HEK293 (cell line): ENCODE data around the gene MAPK14.

ENCODE experiments used
- CTCF ChIA-PET: fragments of 350-600 bp; formaldehyde crosslinking; extraction: SDS; loops from one replicate; lab custom pipeline; 2021; ENCODE audit warnings: antibody characterized with exemption; lab: Yijun Ruan, JAX
- POLR2A ChIA-PET: fragments of 300-600 bp; formaldehyde crosslinking; extraction: SDS; loops from one replicate; lab custom pipeline; 2020; ENCODE audit warnings: antibody characterized with exemption, inconsistent platforms; lab: Yijun Ruan, JAX
- H3K27ac ChIP-seq: fragments of 200-500 bp; sonication (Bioruptor generic); 2 replicates; pipeline ENCODE4 v1.5.1; 2014; ENCODE audit warnings: low read depth, low read length, control low read depth, inconsistent platforms; ENCODE audit errors: extremely low read depth
- H3K36me3 ChIP-seq, 2 experiments: fragments of 200-500 bp in 1 of 2; sonication (Bioruptor generic) in 1 of 2; 1 replicate in 1 of 2; 2 replicates in 1 of 2; pipeline ENCODE4 v1.5.1; 2014 to 2017; ENCODE audit warnings: inconsistent platforms in 2 of 2, low read length in 2 of 2; ENCODE audit not compliant: control insufficient read depth in 2 of 2, insufficient read depth in 1 of 2
- H3K4me1 ChIP-seq: fragments of 200-500 bp; sonication (Bioruptor generic); 2 replicates; pipeline ENCODE4 v1.5.1; 2014; ENCODE audit warnings: mild to moderate bottlenecking, low read length, inconsistent platforms; ENCODE audit not compliant: control insufficient read depth, insufficient read depth
- H3K4me3 ChIP-seq: 2 replicates; pipeline ENCODE4 v1.5.1; 2011; ENCODE audit warnings: low read depth, mild to moderate bottlenecking, control low read depth, low read length, moderate library complexity
- H3K9me3 ChIP-seq: fragments of 200-500 bp; sonication (Bioruptor generic); 2 replicates; pipeline ENCODE4 v1.5.1; 2014; ENCODE audit warnings: low read depth, low read length, inconsistent platforms; ENCODE audit not compliant: control insufficient read depth, insufficient read depth
- BCL11A ChIP-seq: fragments of 450-650 bp; formaldehyde crosslinking; IDR thresholded peaks from 2 replicates; pipeline ENCODE4 v1.5.1; 2016; ENCODE audit warnings: low read depth, missing biosample characterization, missing genetic modification characterization
- GLIS1 ChIP-seq: fragments of 450-650 bp; formaldehyde crosslinking; IDR thresholded peaks from 2 replicates; pipeline ENCODE4 v1.5.1; 2016; ENCODE audit warnings: missing biosample characterization, missing genetic modification characterization
- HOXA7 ChIP-seq: sonication (generic); formaldehyde crosslinking; IDR thresholded peaks from 2 replicates; pipeline ENCODE4 v1.8.1; 2022; ENCODE audit warnings: missing genetic modification reagents, borderline replicate concordance
- MYNN ChIP-seq: fragments of 450-650 bp; formaldehyde crosslinking; IDR thresholded peaks from 2 replicates; pipeline ENCODE4 v1.5.1; 2016; ENCODE audit warnings: missing biosample characterization, missing genetic modification characterization, borderline replicate concordance
- SCRT2 ChIP-seq: fragments of 450-650 bp; formaldehyde crosslinking; IDR thresholded peaks from 2 replicates; pipeline ENCODE4 v1.5.1; 2016; ENCODE audit warnings: missing biosample characterization, missing genetic modification characterization
- TCF7L2 ChIP-seq: IDR thresholded peaks from 2 replicates; pipeline ENCODE4 v1.6.1; 2011; ENCODE audit warnings: low read depth, mild to moderate bottlenecking, inconsistent platforms, low read length, moderate library complexity, borderline replicate concordance
- ZBTB17 ChIP-seq: fragments of 450-650 bp; formaldehyde crosslinking; IDR thresholded peaks from 2 replicates; pipeline ENCODE4 v1.5.1; 2016; ENCODE audit warnings: missing biosample characterization, missing genetic modification characterization
- ZBTB20 ChIP-seq: fragments of 450-650 bp; formaldehyde crosslinking; IDR thresholded peaks from 2 replicates; pipeline ENCODE4 v1.5.1; 2016; ENCODE audit warnings: missing biosample characterization, missing genetic modification characterization
- ZBTB48 ChIP-seq: fragments of 450-650 bp; formaldehyde crosslinking; IDR thresholded peaks from 2 replicates; pipeline ENCODE4 v1.5.1; 2016; ENCODE audit warnings: missing biosample characterization, missing genetic modification characterization
- ZEB2 ChIP-seq: fragments of 450-650 bp; formaldehyde crosslinking; IDR thresholded peaks from 2 replicates; pipeline ENCODE4 v1.5.1; 2016; ENCODE audit warnings: missing biosample characterization, missing genetic modification characterization
- ZFP37 ChIP-seq: fragments of 450-650 bp; formaldehyde crosslinking; IDR thresholded peaks from 2 replicates; pipeline ENCODE4 v1.5.1; 2016; ENCODE audit warnings: missing biosample characterization, missing genetic modification characterization
- ZNF121 ChIP-seq: fragments of 450-650 bp; formaldehyde crosslinking; IDR thresholded peaks from 2 replicates; pipeline ENCODE4 v1.5.1; 2016; ENCODE audit warnings: missing biosample characterization, missing genetic modification characterization
- ZNF132 ChIP-seq: fragments of 450-650 bp; formaldehyde crosslinking; IDR thresholded peaks from 2 replicates; pipeline ENCODE4 v1.5.1; 2017; ENCODE audit warnings: missing biosample characterization, missing genetic modification characterization, borderline replicate concordance
- ZNF133 ChIP-seq: fragments of 450-650 bp; formaldehyde crosslinking; IDR thresholded peaks from 2 replicates; pipeline ENCODE4 v1.5.1; 2016; ENCODE audit warnings: missing biosample characterization, missing genetic modification characterization
- ZNF140 ChIP-seq: fragments of 450-650 bp; formaldehyde crosslinking; IDR thresholded peaks from 2 replicates; pipeline ENCODE4 v1.5.1; 2016; ENCODE audit warnings: missing biosample characterization, missing genetic modification characterization
- ZNF157 ChIP-seq: fragments of 450-650 bp; formaldehyde crosslinking; IDR thresholded peaks from 2 replicates; pipeline ENCODE4 v1.5.1; 2016; ENCODE audit warnings: missing biosample characterization, missing genetic modification characterization
- ZNF221 ChIP-seq: fragments of 450-650 bp; formaldehyde crosslinking; IDR thresholded peaks from 2 replicates; pipeline ENCODE4 v1.5.1; 2017; ENCODE audit warnings: missing biosample characterization, missing genetic modification characterization, borderline replicate concordance
- ZNF223 ChIP-seq: fragments of 450-650 bp; formaldehyde crosslinking; IDR thresholded peaks from 2 replicates; pipeline ENCODE4 v1.5.1; 2016; ENCODE audit warnings: missing biosample characterization, missing genetic modification characterization
- ZNF266 ChIP-seq: fragments of 450-650 bp; formaldehyde crosslinking; IDR thresholded peaks from 2 replicates; pipeline ENCODE4 v1.5.1; 2016; ENCODE audit warnings: missing biosample characterization, missing genetic modification characterization, low read depth
- ZNF544 ChIP-seq: fragments of 450-650 bp; formaldehyde crosslinking; IDR thresholded peaks from 2 replicates; pipeline ENCODE4 v1.5.0; 2017; ENCODE audit warnings: missing biosample characterization, missing genetic modification characterization
- ZNF558 ChIP-seq: fragments of 450-650 bp; formaldehyde crosslinking; IDR thresholded peaks from 2 replicates; pipeline ENCODE4 v1.5.1; 2016; ENCODE audit warnings: missing biosample characterization, missing genetic modification characterization
- ZNF600 ChIP-seq: fragments of 450-650 bp; formaldehyde crosslinking; IDR thresholded peaks from 2 replicates; pipeline ENCODE4 v1.5.1; 2016; ENCODE audit warnings: missing biosample characterization, missing genetic modification characterization
- ZNF610 ChIP-seq: fragments of 450-650 bp; formaldehyde crosslinking; IDR thresholded peaks from 2 replicates; pipeline ENCODE4 v1.5.1; 2016; ENCODE audit warnings: missing biosample characterization, missing genetic modification characterization, borderline replicate concordance
- ZNF664 ChIP-seq: fragments of 450-650 bp; formaldehyde crosslinking; IDR thresholded peaks from 2 replicates; pipeline ENCODE4 v1.5.1; 2016; ENCODE audit warnings: missing biosample characterization, missing genetic modification characterization
- ZNF677 ChIP-seq: fragments of 450-650 bp; IDR thresholded peaks from 2 replicates; pipeline ENCODE4 v1.5.0; 2018; ENCODE audit warnings: missing biosample characterization, mild to moderate bottlenecking, missing genetic modification characterization, moderate library complexity
- ZNF830 ChIP-seq: fragments of 450-650 bp; IDR thresholded peaks from 2 replicates; pipeline ENCODE4 v1.5.0; 2018; ENCODE audit warnings: missing biosample characterization, missing genetic modification characterization, low read depth, mild to moderate bottlenecking, moderate library complexity
- TF ChIP-seq, protein P1 (sequence below): fragments of 450-650 bp; formaldehyde crosslinking; IDR thresholded peaks from 2 replicates; pipeline ENCODE4 v1.5.1; 2016; ENCODE audit warnings: missing biosample characterization, missing genetic modification characterization, borderline replicate concordance
- TF ChIP-seq, protein P2 (sequence below): fragments of 450-650 bp; formaldehyde crosslinking; IDR thresholded peaks from 2 replicates; pipeline ENCODE4 v1.5.1; 2016; ENCODE audit warnings: missing biosample characterization, missing genetic modification characterization
- TF ChIP-seq, protein P3 (sequence below): fragments of 450-650 bp; formaldehyde crosslinking; IDR thresholded peaks from 2 replicates; pipeline ENCODE4 v1.5.1; 2016; ENCODE audit warnings: missing biosample characterization, missing genetic modification characterization

Gene MAPK14

DNA sequence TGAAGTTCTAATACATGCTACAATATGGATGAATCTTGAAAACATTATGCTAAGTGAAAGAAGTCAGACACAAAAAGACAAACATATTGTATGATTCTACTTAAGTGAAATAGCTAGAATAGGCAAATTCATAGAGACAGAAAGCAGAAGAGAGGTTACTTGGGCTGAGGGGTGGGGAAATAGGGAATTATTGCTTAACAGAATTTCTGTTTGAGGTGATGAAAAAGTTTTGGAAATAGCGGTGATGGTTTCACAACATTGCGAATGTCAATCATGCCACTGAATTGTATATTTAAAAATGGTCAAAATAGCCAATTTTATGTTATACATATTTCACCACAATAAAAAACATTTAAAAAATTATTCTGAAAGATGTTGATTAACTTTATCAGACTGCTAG is 9.3 kb upstream of the MAPK14 start:
- no peaks in the 10 kb centered on the region for H3K36me3 ChIP-seq
- H3K4me1 ChIP-seq: peaks cover 3% of the 10 kb centered on the region; the same call in 1 of the 2 replicates
- ChIA-PET CTCF (interaction anchor here (0.9 kb wide), 2 partner anchors 8 to 105 kb away, joined by 3 to 4 read pairs; no protein-coding TSS in a partner anchor), POLR2A (interaction anchor here (0.6 kb wide), 1 partner anchor 10 kb away, joined by 5 read pairs; no protein-coding TSS in a partner anchor)
- no peak overlapping the region for H3K4me3 ChIP-seq
- H3K27ac ChIP-seq: no peak overlapping the region
- H3K9me3 ChIP-seq: no peaks in the 10 kb centered on the region
- TF ChIP-seq TCF7L2 (no peak), ZNF544 (tag by site-specific recombination) (no peak), ZNF121 (tag by site-specific recombination) (no peak), ZNF600 (tag by site-specific recombination) (no peak), MYNN (no peak), ZNF132 (tag by site-specific recombination) (no peak), BCL11A (tag by site-specific recombination) (no peak), ZNF140 (tag by site-specific recombination) (no peak), ZNF223 (no peak), ZNF157 (no peak), ZBTB48 (no peak), GLIS1 (no peak), ZNF266 (tag by site-specific recombination) (no peak)
- TF ChIP-seq, protein P1, sequence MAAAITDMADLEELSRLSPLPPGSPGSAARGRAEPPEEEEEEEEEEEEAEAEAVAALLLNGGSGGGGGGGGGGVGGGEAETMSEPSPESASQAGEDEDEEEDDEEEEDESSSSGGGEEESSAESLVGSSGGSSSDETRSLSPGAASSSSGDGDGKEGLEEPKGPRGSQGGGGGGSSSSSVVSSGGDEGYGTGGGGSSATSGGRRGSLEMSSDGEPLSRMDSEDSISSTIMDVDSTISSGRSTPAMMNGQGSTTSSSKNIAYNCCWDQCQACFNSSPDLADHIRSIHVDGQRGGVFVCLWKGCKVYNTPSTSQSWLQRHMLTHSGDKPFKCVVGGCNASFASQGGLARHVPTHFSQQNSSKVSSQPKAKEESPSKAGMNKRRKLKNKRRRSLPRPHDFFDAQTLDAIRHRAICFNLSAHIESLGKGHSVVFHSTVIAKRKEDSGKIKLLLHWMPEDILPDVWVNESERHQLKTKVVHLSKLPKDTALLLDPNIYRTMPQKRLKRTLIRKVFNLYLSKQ (tag by site-specific recombination): no peak
- TF ChIP-seq, all 188 proteins: peak for 0

DNA sequence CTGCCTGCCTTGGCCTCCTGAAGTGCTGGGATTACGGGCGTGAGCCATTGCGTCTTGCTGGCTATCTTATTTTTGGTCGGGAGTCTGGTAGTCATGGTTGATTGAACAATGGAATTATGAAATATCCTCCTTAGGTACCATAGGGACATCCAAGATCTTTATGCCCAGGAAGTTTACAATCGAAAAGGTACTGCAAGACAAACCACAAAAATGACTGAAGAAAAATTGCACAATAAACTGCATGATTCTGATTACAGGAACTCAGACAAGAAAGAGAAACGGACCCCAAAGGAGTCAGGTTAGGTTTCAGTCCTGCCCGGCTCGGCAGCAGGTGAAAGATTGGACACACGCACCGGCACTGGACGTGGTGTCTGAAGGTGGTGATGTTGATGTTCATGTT is 8.4 kb upstream of the MAPK14 start:
- H3K4me1 ChIP-seq: peaks cover 3% of the 10 kb centered on the region; the same call in 1 of the 2 replicates
- H3K27ac ChIP-seq: no peak overlapping the region
- TF ChIP-seq SCRT2 (tag by site-specific recombination): no peak
- no peak for TF ChIP-seq ZBTB20 (tag by site-specific recombination)
- no peak for TF ChIP-seq ZNF221 (tag by site-specific recombination)
- TF ChIP-seq, protein P2, sequence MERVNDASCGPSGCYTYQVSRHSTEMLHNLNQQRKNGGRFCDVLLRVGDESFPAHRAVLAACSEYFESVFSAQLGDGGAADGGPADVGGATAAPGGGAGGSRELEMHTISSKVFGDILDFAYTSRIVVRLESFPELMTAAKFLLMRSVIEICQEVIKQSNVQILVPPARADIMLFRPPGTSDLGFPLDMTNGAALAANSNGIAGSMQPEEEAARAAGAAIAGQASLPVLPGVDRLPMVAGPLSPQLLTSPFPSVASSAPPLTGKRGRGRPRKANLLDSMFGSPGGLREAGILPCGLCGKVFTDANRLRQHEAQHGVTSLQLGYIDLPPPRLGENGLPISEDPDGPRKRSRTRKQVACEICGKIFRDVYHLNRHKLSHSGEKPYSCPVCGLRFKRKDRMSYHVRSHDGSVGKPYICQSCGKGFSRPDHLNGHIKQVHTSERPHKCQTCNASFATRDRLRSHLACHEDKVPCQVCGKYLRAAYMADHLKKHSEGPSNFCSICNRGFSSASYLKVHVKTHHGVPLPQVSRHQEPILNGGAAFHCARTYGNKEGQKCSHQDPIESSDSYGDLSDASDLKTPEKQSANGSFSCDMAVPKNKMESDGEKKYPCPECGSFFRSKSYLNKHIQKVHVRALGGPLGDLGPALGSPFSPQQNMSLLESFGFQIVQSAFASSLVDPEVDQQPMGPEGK (tag by site-specific recombination): no peak
- TF ChIP-seq, protein P3, sequence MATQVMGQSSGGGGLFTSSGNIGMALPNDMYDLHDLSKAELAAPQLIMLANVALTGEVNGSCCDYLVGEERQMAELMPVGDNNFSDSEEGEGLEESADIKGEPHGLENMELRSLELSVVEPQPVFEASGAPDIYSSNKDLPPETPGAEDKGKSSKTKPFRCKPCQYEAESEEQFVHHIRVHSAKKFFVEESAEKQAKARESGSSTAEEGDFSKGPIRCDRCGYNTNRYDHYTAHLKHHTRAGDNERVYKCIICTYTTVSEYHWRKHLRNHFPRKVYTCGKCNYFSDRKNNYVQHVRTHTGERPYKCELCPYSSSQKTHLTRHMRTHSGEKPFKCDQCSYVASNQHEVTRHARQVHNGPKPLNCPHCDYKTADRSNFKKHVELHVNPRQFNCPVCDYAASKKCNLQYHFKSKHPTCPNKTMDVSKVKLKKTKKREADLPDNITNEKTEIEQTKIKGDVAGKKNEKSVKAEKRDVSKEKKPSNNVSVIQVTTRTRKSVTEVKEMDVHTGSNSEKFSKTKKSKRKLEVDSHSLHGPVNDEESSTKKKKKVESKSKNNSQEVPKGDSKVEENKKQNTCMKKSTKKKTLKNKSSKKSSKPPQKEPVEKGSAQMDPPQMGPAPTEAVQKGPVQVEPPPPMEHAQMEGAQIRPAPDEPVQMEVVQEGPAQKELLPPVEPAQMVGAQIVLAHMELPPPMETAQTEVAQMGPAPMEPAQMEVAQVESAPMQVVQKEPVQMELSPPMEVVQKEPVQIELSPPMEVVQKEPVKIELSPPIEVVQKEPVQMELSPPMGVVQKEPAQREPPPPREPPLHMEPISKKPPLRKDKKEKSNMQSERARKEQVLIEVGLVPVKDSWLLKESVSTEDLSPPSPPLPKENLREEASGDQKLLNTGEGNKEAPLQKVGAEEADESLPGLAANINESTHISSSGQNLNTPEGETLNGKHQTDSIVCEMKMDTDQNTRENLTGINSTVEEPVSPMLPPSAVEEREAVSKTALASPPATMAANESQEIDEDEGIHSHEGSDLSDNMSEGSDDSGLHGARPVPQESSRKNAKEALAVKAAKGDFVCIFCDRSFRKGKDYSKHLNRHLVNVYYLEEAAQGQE: no peak
- TF ChIP-seq ZNF558 (tag by site-specific recombination): no peak
- TF ChIP-seq ZNF610: no peak
- TF ChIP-seq ZFP37 (tag by site-specific recombination): no peak
- no peak for TF ChIP-seq ZNF664 (tag by site-specific recombination)
- no peak for TF ChIP-seq ZNF677 (tag by site-specific recombination)
- no peak for TF ChIP-seq HOXA7 (CRISPR knock-in tag)
- no peak for TF ChIP-seq ZEB2 (tag by site-specific recombination)
- TF ChIP-seq ZNF830: no peak
- no peak for TF ChIP-seq ZNF133 (tag by site-specific recombination)
- TF ChIP-seq ZBTB17: no peak
- no peak overlapping the region for H3K4me3 ChIP-seq
- ChIA-PET POLR2A (interaction anchor here (0.6 kb wide), 1 partner anchor 9 kb away, joined by 5 read pairs; no protein-coding TSS in a partner anchor), CTCF (no interaction called here)
- no peaks in the 10 kb centered on the region for H3K36me3 ChIP-seq
- H3K9me3 ChIP-seq: no peaks in the 10 kb centered on the region
